SK-N-SH (cell line): Measurements from ENCODE around the gene XRCC5.

Experiments
- FOXM1 ChIP-seq: IDR thresholded peaks from 2 replicates; pipeline ENCODE4 v1.4.0; 2012; ENCODE audit warnings: low read depth, mild to moderate bottlenecking
- NRF1 ChIP-seq: IDR thresholded peaks from 2 replicates; pipeline ENCODE4 v1.6.1; 2012; ENCODE audit warnings: low read depth, mild to moderate bottlenecking, low read length
- TF ChIP-seq, protein P1 (sequence below): fragments of 200-600 bp; sonication (generic); IDR thresholded peaks from 2 replicates; pipeline ENCODE4 v1.6.1; 2017; ENCODE audit warnings: antibody characterized with exemption, mild to moderate bottlenecking, moderate library complexity
- TF ChIP-seq, protein P2 (sequence below): fragments of 150-350 bp; IDR thresholded peaks from 2 replicates; pipeline ENCODE4 v1.6.1; 2017; ENCODE audit warnings: antibody characterized with exemption, low read length, low read depth, borderline replicate concordance

DNA sequence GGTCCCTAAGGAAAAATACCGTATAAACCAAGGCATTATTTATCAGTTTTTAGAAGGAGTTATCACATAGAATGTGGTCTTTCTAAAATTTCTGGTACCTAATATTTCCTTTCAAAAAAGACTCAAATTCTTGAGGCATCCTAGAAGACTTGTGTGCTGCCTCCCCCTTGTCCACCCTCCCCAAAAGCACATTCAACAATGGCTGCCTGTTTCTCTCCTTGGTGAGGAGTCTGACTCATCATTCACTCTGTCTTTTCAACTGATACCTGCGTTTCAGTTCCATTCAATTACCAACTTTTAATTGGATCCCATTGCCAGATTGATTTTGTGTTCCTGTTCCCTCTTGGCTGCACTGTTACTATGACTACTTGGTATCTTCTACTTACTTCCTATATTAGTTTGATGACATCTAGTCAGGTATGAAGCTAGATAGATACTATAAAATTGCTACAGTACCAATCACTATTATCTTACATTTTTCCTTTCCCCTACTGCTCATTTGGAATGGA lies 72.9 kb downstream of the XRCC5 start:
- no peak for TF ChIP-seq FOXM1
- TF ChIP-seq, protein P1, sequence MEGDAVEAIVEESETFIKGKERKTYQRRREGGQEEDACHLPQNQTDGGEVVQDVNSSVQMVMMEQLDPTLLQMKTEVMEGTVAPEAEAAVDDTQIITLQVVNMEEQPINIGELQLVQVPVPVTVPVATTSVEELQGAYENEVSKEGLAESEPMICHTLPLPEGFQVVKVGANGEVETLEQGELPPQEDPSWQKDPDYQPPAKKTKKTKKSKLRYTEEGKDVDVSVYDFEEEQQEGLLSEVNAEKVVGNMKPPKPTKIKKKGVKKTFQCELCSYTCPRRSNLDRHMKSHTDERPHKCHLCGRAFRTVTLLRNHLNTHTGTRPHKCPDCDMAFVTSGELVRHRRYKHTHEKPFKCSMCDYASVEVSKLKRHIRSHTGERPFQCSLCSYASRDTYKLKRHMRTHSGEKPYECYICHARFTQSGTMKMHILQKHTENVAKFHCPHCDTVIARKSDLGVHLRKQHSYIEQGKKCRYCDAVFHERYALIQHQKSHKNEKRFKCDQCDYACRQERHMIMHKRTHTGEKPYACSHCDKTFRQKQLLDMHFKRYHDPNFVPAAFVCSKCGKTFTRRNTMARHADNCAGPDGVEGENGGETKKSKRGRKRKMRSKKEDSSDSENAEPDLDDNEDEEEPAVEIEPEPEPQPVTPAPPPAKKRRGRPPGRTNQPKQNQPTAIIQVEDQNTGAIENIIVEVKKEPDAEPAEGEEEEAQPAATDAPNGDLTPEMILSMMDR: no peak
- TF ChIP-seq NRF1: no peak
- TF ChIP-seq, protein P2, sequence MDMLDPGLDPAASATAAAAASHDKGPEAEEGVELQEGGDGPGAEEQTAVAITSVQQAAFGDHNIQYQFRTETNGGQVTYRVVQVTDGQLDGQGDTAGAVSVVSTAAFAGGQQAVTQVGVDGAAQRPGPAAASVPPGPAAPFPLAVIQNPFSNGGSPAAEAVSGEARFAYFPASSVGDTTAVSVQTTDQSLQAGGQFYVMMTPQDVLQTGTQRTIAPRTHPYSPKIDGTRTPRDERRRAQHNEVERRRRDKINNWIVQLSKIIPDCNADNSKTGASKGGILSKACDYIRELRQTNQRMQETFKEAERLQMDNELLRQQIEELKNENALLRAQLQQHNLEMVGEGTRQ: no peak
